ENCODE results near the gene MYO1B.

The MYO1B gene

DNA sequence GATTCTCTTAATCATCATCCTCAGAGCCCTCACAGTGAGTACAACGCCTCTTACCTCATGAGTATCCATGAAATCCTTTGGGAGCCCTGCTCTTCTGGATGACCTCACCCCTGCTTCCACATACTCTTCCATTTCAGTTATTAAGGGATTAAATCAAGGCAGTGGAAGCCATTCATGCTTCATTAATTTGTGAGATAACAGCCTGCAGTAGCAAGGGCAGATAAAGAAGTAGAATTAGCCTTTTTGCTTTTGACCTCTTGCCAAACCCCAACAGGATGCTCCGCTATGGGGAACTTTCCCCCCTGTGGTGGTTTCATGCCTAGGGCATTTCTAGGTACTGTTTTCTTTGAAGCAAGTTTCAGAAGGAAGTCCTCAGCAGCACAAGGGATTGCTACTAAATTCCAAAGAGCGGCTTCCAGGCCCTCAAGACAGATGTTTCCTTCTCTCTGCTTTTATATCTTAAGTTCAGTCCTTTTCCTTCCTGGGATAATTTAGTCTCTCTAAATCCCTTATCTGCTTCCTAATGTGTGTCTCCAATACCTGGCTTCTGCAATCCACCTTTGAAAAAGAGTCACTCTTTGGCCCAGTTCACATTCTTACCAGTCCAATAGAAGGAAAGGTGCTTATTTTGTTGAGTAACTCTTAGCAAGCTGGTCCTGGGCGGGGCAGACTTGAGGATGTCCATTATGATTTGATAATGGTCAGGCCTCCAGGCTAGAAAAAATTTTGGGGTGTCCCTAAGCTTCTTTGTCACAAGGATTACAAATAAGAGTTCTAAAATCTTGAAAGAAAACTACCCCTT is 76.9 kb downstream of the MYO1B start:
- DNase-seq (ENCODE audit: low read depth in 2 of 2), result peak in 1 of 2 donors; percentile 1

- DNase-seq (ENCODE audit: low read depth in 2 of 2), result no peak
These were observed 77.8 kb downstream of the MYO1B start for GRCh38 chr2:191322828-191323506.

DNA sequence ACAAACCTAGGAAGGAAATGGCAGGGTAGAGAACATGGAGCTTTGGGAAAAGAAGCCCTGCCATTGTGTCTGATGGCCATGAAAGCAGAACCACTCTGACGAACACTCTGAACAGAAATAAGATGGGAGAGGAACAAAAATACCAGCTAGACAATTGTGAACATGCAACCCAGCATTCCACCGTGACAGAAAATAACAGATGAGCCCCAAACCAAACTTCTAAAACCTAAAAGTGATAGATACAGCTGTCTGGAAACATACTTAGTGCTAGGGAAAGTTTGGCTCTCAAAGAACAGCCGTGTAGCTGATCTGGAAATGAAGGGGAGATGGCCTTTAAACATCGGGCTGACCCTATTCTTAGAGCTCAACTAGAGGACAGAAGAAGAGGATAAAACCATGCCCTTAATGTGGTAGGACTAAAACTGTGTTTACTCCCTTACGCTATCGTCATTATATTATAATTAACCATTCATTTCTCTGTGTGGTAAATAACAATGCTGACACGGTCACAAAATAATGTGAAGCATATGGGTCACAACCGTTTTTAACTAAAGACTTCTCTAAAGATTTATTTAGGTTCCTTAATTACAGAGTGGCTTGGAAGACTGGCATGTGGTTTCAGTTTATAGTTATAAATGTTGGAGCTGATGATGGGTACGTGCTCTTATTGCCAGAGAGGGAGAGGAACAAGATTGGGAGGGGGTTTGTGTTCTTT is 80.6 kb downstream of the MYO1B start:
- no peak for DNase-seq (ENCODE audit: low read depth in 2 of 2)

DNA sequence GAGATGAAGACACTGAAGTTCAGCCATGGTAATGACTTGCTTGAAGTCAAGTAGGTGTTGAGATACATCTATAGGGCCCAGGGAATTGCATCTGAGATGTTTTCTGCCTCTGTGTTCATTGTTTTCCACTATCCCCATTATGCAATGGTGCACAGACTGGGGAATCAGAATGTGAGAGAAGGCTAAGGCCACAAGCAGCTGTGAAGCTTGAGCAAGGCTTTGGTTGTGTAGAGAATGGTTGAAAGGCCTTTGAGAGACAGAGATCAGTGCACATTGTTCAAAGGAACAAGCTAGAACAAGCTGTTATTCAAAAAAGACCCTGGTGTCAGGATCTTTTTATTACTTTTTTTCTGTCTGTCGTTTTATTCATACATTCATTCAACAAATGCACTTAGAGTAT is 82.3 kb downstream of the MYO1B start:
- DNase-seq (ENCODE audit: low read depth in 2 of 2), result no peak

DNA sequence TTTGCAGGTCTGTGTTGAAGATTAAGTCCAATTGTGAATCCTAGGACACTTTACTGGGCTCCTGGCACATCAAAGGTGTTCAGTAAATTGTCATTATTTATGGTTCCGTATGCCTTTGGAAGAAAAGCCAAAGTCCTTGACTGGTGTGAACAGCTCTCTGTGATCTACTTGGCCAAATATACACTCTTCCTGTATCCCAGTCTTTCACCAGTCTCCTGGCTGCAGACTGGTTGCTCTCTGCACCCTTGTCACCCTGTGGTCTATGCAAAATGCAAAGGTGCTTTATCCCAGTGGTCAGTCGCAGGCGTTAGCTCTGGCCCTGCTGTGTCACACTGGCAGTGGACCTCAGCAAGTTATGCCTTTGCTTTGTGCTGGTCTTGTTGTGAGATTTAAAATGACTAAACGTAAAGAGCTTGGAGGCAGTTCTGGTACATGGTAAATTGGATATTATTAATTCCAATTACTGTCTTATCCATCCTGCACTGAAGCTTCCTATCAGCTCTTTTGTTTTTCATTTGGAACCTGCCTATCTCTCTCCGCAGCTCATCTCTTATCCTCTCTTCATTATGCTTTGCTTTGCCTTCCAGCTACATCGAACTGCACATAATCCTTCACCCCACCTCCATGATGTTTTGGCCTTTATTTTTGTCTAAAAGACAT is 83.1 kb downstream of the MYO1B start:
- DNase-seq (ENCODE audit: low read depth in 2 of 2), result no peak

DNA sequence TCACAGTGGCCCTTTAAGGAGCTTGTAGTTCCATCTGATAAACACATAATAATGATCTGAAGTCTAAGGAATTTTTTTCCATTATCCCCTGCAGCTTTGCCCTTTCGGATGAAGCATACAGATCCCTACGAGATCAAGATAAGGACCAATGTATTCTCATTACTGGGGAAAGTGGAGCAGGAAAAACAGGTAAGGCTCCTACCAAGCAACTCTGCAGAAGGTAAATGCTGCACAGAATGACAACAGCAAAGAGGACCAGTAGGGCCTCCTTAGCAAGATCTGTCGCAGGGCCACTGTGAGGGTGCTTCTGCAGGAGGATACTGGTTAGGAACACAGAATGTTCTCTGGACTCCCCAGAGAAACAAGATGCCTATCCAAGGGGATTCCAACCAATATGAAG is 84.6 kb downstream of the MYO1B start:
- DNase-seq (ENCODE audit: low read depth in 2 of 2), result no peak

- no peak for DNase-seq (ENCODE audit: low read depth in 2 of 2)
These were observed 88.7 kb downstream of the MYO1B start for GRCh38 chr2:191333911-191334357.

- no peak for DNase-seq (ENCODE audit: low read depth in 2 of 2)
These were observed 90.8 kb downstream of the MYO1B start for GRCh38 chr2:191335875-191336464.

- DNase-seq (ENCODE audit: low read depth in 2 of 2), result no peak
These were observed 96.2 kb downstream of the MYO1B start for GRCh38 chr2:191341436-191341835.

DNA sequence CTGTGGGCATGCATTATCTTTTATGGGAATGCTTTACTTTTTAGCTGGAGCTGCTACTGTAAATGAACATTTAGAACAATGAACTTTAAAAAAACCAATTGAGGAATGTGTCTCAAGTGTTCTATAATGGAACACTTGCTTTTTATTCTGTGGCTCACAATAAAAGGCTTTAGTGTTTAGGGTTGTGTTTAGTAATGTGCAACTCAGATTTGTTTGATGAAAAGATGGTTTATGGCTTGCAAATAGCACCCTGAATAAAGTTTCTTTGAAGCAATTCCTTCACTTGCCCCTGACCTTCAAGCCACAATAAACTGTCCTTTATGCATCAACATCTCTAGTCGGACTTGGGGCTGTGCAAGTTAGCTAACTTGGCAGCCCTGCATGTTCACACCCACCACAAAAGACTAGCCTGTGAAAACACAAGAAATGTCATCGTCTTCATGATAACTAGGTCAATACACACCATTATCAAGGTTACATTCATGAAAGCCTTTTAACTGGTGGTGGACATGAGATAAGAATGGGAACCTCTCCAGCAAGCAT is 98.7 kb downstream of the MYO1B start:
- DNase-seq (ENCODE audit: low read depth in 2 of 2), result no peak

- no peak for DNase-seq (ENCODE audit: low read depth in 2 of 2)
These were observed 100.6 kb downstream of the MYO1B start for GRCh38 chr2:191345788-191346187.

DNA sequence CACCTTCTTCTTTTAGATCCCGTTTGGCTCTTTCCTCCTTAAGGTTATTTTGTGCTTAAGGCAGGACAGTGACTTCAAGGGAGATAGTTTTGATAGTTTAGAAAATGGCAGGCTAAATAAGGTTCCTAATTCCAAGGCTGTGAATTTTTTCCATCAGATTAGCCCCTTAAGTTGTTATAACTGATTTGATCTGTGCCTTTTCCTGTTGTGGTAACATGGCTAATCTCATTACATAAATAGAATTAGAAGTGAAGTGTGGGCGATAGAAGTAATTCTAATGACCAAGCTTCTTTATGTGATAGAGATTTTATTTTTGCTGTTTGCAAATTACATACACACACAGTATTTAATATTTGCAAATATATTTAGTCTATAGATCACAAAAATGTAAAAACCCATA is 102.0 kb downstream of the MYO1B start:
- no peak for DNase-seq (ENCODE audit: low read depth in 2 of 2)

GRCh38 chr2:191347881-191348280 is 102.7 kb downstream of the MYO1B start:
- DNase-seq (ENCODE audit: low read depth in 2 of 2), result no peak

DNA sequence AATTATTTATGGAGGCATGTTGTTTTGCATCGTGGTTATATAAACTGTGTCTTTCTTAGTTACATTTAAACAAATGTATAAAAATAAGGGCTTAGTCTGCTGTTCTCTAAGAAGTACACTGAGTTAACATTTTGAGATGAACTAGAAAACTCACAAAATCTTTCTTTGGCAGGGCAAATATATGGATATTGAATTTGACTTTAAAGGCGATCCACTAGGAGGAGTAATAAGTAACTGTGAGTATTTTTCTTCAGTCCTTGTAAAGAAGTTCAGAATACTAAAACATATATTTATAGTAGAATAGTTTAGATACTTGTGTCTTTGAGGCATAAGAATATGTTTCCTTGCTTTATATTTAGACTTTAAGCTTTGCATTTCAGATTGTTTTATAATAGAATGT is 104.8 kb downstream of the MYO1B start:
- no peak for DNase-seq (ENCODE audit: low read depth in 2 of 2)

- DNase-seq (ENCODE audit: low read depth in 2 of 2), result no peak
These were observed 105.6 kb downstream of the MYO1B start for GRCh38 chr2:191350826-191351225.

DNA sequence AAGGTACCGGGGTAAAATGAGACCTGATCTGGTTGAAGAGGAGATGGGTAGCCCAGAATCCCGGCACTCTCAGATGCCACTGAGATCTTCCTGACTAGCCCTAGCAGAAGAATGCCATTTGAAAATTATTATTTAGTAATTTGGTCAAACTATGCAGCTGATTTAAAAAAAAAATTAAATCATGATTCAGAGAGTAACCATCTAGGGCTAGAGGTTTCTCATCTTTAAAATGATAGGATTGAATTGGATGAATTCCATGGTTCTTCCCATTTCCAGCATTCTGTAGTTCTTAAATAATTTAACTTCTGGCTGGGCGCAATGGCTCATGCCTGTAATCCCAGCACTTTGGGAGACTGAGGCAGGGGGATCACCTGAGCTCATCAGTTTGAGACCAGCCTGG is 106.1 kb downstream of the MYO1B start:
- no peak for DNase-seq (ENCODE audit: low read depth in 2 of 2)

GRCh38 chr2:191351921-191352320 is 106.7 kb downstream of the MYO1B start:
- no peak for DNase-seq (ENCODE audit: low read depth in 2 of 2)

GRCh38 chr2:191352536-191352935 is 107.3 kb downstream of the MYO1B start:
- no peak for DNase-seq (ENCODE audit: low read depth in 2 of 2)

GRCh38 chr2:191355170-191355758 is 110.1 kb downstream of the MYO1B start:
- no peak for DNase-seq (ENCODE audit: low read depth in 2 of 2)

DNA sequence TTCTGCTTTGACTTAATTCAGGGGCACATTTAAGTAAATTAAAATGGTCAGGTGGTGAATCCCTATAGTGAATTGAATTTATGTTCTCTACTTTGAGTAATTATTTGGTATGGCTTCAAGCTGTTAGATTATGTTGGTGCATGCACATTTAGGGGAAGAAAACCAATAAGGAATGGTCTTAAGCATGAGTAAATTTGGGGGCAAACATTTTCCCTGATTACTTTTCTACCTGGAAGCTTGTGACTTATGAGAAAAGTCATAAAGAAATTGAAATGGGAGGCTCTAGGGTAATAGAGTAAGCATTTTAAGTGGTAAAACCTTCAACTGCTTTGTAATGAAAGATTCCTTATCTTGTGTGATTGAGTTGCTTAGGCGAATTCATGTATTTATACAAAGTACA is 112.5 kb downstream of the MYO1B start:
- no peak for DNase-seq (ENCODE audit: low read depth in 2 of 2)

All from stimulated activated CD8-positive, alpha-beta memory T cell treated with anti-CD3 and anti-CD28 coated beads, Interleukin-15, amount 100 ng/mL, for 48 hours (primary cell).